GM18502 (cell line): ENCODE measurements around the gene OR5L1.

Experiments used
- ATAC-seq: cut with Tn5 transposase; IDR thresholded peaks from one replicate; pipeline ENCODE4 v1.9.1; 2021; ENCODE audit warnings: mild to moderate bottlenecking; ENCODE audit not compliant: unreplicated experiment, poor library complexity

Gene OR5L1

GRCh38 chr11:55811067-55811466 is at the start of gene OR5L1:
Gene OR5L1, plus strand, starts transcription at chr11:55811367. Its CDS starts 100 bp downstream, at chr11:55811467.
- no peak for ATAC-seq

GRCh38 chr11:55773138-55773537 is 38.0 kb upstream of the OR5L1 start, which contains the start of gene OR5D13:
Gene OR5D13, plus strand, starts transcription at chr11:55773438. Its CDS starts 0 bp downstream, at chr11:55773438.
- ATAC-seq: no peak

GRCh38 chr11:55791606-55792005 is 19.6 kb upstream of the OR5L1 start:
- ATAC-seq: no peak

GRCh38 chr11:55793321-55793720 is 17.8 kb upstream of the OR5L1 start:
- ATAC-seq: no peak

GRCh38 chr11:55795256-55795655 is 15.9 kb upstream of the OR5L1 start, which contains the start of gene OR5D14:
Gene OR5D14, plus strand, starts transcription at chr11:55795556. Its CDS starts 0 bp downstream, at chr11:55795556.
- ATAC-seq: no peak

- no peak for ATAC-seq
These were observed 4.9 kb upstream of the OR5L1 start for GRCh38 chr11:55806248-55806647.

GRCh38 chr11:55819330-55819729 is 8.2 kb downstream of the OR5L1 start, which contains the start of gene OR5D18:
Gene OR5D18, plus strand, starts transcription at chr11:55819630. Its CDS starts 0 bp downstream, at chr11:55819630.
- no peak for ATAC-seq

- ATAC-seq: no peak
These were observed 15.8 kb downstream of the OR5L1 start, which contains the start of gene OR5L2 for GRCh38 chr11:55826919-55827318. Gene OR5L2, plus strand, starts transcription at chr11:55827219. Its CDS starts 0 bp downstream, at chr11:55827219.

GRCh38 chr11:55838452-55838851 is 27.3 kb downstream of the OR5L1 start, which contains the start of gene OR5D16:
Gene OR5D16, plus strand, starts transcription at chr11:55838752. Its CDS starts 0 bp downstream, at chr11:55838752.
- no peak for ATAC-seq

GRCh38 chr11:55847453-55847852 is 36.3 kb downstream of the OR5L1 start:
- no peak for ATAC-seq

GRCh38 chr11:55849037-55849436 is 37.9 kb downstream of the OR5L1 start:
- no peak for ATAC-seq

- no peak for ATAC-seq
These were observed 41.0 kb downstream of the OR5L1 start for GRCh38 chr11:55852141-55852540.

GRCh38 chr11:55854704-55855103 is 43.5 kb downstream of the OR5L1 start:
- ATAC-seq: peak; percentile 65
